C1 segment of cervical spinal cord (tissue), 14 donors: ENCODE measurements around the gene PSPH.

ENCODE experiments used
- DNase-seq, 14 donors: peaks; one replicate each; lab custom pipeline; 2025; lab: John Stamatoyannopoulos, UW

The PSPH gene

DNA sequence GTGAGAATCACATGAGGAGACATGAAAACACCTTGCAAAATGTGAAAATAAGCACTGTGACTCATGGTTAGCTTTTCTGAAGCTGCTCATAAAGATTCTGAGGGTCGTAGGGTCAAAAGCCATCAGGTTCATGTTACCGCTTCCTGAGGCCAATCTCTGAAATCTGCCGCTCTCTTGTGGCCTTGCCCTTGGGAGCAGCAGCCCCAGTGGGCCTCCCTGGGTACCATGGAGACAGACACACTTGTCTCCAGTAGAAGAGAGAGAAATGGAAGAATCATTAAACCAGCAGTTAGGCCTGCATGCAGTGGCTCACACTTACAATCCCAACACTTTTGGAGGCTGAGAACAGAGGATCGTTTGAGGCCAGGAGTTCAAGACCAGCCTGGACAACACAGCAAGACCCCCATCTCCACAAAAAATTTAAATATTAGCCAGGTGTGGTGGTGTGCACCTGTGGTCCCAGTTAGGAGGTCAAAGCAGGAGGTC is 44.0 kb downstream of the PSPH start:
- no peak for DNase-seq

DNA sequence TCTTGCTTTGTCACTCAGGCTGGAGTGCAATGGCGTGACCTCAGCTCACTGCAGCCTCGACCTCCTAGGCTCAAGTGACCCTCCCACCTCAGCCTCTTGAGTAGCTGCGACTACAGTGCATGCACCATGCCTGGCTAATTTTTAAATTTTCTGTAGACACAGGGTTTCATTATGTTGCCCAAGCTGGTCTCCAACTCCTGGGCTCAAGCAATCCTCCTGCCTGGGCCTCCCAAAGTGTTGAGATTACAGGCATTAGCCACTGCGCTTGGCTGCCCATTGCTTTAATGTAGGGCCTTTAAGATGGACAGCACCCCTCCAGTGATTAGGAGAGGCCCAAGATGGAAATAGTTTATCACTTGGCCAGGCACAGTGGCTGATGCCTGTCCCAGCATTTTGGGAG is 47.5 kb downstream of the PSPH start:
- DNase-seq = no peak

DNA sequence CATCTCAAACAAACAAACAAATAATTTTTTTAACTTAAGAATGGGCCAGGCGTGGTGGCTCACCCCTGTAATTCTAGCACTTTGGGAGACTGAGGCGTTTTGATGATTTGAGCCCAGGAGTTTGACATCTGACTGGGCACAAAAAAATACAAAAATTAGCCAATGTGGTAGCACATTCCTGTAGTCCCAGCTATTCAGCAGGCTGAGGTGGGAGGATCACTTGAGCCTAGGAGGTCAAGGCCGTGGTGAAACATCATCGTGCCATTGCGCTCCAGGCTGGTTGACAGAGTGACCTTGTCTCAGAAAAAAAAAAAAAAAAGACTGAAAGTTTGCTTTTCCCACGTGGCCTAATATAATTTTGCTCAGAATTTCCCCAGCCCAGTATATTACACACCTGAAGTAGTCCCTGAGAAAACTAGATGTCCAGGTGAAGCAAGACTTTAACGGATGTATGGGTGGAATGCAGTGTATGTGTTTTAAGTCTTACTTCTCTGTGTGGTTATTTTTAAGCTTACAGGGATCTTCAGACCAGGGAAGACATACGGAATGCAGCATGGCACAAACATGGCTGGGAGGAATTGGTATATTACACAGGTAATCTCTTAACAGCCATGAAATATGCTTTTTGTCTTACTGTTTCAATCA is 54.3 kb downstream of the PSPH start:
- DNase-seq = no peak

DNA sequence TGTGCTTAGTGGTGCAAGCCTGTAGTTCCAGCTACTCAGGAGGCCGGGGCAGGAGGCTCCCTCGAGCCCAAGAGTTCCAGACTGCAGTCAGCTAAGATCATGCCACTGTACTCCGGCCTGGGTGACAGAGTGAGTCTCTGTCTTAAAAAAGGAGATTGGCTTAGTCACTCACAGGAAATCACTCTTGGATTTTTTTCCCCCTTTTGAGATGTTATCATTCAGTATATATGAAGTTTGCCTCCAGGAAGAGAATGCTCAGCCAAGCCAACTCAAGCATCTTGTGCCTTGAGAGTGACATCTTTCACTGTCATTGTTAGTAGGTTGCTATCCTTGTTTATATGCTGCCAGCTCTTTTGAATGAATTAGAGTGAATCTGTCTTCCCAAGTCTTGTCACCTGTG is 58.9 kb downstream of the PSPH start:
- DNase-seq = no peak

DNA sequence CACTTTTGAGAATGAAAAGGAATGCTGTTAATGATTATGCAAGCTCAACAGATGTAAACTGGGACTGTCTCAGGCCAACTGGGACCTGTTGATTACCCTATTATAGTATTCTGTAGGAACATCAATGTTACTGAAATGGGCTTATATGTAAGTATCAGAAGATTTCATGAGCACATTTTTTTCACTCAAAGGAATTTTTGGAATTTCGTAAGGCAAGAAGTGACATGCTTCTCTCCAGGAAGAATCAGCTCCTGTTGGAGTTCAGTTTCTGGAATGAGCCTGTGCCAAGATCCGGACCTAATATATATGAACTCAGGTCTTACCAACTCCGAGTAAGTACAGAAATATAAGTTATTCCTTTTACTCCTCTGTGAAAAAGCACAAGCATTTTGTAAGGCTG is 67.7 kb downstream of the PSPH start:
- no peak for DNase-seq

DNA sequence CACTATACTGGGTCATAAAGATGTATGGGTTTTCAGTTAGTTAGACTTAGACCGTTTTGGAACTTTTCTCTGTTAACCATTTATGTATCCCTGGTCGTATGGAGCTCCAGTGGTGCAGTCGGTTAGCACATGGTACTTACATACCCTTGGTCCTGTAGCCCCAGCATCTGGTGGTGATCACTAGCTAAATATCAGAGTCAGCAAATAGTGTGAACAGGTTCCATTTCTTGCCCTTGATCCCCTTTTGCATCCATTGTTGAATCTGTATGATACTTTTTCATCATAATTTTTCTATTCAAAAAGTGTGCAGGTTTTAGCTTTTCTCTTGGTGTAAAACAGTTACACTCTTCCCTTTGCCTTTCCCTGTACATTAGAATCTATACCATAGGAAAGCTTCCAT is 71.0 kb downstream of the PSPH start:
- no peak for DNase-seq

DNA sequence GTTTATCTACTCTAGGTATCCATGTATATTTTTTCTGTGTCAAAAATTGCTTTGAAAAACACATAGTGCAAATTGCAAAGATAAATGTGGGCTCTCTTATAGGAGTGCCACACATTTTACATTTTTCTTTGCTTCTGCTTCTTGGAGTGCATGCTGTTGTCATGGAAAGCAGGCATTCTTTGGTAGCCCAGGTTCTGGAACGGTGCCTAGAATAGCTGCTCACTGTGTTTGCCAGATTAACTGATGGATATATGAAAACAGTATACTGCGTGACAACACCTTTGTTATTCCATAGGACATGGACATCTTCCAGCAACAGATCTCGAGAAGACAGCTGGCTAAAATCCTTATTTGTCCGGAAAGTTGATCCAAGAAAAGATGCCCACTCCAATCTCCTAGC is 73.4 kb downstream of the PSPH start:
- DNase-seq = peak in 1 of 14 donors; percentile 14

DNA sequence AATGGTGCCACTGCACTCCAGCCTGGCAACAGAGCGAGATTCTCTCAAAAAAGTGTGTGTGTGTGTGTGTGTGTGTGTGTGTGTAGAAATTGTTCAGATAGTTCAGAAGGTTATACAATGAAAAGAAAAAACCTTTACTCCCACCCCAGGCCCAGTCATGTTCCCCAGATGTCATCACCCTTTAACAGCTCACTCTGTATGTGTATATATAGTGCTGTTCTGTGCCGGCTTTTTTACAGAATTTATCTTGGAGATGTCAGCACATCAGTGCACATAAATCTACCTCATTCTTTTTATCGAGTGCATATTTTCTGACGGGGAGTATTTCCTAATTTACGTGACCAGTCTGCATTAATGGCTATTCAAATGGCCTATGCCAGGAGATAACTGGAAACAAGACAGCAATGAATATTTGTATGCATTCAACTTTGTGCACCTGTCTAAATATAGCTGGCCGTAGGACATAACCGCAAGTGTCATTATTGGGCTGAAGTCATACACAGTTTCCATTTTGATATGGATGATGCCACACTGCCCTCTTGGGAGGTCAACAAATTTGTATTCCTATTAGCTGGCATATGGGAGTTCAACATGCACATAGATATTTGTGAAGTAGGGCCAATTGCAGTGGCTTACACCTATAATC is 75.1 kb downstream of the PSPH start:
- DNase-seq = no peak

DNA sequence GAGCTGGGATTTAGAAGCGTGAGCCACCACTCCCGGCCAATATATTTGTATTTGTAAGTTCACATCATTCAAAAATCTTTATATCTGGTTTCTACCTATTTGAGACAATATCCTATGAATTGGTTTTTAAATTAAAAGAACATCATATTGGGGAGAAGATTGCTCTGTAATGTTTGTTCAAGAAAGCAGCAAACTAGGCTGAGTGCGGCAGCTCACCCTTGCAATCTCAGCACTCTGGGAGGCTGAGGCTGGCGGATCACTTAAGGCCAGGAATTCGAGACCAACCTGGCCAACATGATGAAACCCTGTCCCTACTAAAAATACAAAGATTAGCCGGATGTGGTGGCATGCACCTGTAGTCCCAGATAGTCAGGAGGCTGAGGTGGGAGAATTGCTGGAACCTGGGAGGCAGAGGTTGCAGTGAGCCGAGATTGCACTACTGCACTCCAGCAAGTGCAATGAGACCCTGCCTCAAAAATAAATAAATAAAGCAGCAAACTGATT is 77.4 kb downstream of the PSPH start:
- no peak for DNase-seq

DNA sequence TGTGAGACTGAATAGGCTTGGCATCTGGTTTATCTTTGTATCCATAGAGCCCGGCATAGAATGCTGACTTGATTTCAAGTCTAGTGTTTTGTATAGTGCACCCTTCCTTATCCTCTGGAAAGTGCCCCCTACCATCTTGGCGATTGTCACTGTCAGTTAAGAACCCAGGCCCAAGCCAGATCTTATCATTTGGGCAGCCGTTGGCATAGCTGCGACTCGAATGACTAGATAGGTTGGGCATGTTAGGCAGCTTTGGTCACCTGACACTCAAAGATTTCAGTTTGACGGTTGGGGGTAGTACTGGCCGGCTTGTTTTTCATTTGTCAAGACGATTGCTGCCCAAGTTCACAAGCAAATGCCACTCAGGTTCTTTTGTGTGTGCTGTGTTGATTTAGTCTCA is 80.3 kb downstream of the PSPH start:
- DNase-seq = no peak

DNA sequence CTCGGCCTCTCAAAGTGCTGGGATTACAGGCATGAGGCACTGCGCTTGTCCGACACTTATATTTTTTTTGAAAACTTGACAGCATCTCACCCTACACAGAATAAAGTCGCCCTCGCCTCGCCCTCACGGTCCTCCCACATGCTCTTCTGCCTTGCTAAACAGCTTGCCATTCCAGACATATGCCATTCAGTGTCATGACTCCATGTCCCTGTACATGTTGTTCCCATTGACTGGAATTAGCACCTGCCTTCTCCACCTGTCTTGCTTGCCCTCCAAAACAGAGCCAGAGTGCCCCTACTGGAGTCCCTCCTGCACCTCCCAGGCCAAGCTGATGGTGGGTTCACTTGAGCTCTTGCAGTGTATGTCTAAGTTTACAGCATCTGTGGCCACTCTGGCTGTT is 80.7 kb downstream of the PSPH start:
- peak in 1 of 14 donors; percentile 2 for DNase-seq

DNA sequence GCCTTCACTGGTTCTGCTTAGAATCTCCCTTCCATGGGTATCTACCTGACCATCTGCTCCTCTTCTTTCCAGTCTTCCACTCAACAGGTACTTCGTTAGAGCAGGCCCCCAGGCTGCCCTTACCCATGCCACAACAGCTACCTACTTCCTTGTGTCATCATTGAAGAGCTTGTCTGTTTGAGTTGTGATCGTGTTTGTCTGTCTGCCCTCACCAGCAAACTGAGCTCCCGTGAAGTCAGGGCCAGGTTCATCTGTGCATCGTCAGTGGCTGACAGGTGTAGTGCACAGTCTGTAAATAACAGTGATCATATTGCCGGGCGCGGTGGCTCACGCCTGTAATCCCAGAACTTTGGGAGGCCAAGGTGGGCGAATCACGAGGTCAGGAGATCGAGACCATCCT is 81.9 kb downstream of the PSPH start:
- DNase-seq = no peak

DNA sequence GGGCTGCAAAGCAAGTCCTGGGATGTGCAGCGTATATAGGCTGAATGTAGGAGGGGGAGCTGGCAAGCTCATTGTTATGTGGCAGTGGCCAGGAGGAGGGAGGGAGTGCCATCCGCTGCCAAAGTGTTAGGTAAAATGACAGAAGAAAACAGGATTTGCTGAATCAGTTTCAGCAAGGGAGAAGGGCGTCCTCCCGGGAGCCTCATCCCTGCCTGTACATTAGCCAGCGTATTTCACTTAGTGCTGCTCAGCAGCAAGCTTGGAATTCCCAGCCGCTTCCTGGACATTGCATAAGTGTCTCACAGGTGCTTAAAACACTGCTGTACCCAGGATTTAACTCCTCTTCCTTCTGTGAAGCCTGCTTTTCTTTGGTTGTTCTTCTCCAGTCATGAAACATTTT is 84.4 kb downstream of the PSPH start:
- DNase-seq = peak in 1 of 14 donors; percentile 50

DNA sequence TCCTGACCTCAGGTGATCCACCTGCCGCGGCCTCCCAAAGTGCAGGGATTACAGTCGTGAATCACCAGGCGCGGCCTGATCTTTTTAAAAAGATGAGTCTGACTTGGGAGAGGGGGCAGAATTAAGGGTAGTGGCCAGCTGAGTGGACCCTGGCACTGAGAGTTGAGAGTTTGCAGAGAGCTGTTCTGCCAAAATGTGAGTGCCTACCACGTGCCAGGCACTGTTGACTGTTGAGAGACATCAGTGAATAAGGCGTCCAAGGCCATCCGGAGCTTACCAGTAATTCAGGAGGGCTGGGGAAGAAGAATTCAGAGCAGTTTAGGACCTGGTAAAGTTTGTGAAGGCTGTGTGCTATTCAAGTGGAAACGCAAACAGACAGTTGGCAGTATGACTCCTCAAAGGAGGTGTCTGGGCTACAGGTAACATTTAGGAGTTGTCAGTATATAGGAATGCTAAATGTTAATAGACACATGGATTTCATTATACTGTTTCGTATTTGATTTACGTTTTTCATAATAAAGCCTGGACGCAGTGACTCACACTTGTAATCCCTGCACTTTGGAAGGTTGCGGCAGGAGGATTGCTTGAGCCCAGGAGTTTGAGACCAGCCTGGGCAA is 85.3 kb downstream of the PSPH start:
- DNase-seq = peak in 7 of 14 donors; percentile 3 to 53 (median 19)

DNA sequence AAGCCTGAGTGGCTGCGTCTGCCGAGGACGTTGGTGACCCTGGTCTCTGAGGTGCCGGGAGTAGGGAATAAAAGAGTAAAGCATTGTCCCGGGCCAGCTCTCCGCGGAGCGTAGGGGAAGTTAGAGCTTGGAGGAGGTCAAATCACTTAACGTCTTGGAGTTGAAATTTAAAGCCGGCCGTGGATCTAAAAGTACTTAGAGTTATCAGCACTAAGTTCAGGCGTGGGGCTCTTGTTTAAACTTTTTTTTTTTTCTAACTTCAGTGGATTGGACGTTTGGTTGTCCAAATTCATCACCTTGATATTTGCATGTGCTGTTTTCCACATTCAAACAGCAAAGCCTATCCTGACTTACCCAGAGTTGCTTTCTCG is 86.2 kb downstream of the PSPH start:
- DNase-seq = no peak

DNA sequence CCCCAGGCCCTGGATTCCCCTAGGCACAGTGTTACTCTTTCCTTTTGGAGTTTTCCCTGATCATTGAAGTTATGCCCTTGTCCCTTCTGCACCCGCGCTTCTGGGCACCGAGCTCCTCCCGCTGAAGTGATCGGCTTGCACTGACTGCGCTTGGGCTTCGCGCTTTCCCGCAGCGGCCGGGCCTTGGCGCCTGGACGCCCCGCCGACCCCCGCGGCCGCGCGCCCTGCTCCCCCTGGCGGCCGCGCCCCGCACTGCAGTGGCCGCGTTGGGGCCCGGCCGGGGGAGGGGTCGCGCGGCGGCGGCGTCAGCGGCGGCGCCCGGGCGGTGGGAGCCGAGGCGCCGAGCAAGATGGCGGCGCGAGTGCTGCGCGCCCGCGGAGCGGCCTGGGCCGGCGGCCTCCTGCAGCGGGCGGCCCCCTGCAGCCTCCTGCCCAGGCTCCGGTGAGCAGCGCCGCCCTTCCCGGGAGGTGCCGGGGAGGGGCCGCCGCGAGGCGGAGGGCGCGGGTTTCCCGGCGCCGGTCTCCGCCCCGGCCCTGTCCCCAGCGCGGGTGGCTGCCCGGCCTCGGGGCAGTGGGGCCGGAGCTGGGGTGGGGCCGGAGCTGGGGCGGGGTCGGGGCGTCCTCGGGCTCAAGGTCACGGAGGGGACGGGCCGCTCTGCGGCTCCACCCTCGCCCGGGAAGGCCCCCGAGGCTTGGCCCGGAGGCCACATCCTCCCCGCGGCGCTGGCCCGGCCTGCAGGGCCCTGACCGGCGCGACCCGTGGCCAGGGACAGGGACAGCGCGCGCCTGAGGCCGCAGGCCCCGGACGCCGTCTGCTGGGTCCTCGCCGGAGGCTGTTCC is 86.8 kb downstream of the PSPH start, which contains the start of gene NIPSNAP2:
TSS of gene NIPSNAP2 (plus strand) at position 325 of the 839 bp plus-strand sequence. CDS start at position 350, 25 bp downstream.
- peak in 13 of 14 donors; percentile 25 to 86 (median 59) for DNase-seq

DNA sequence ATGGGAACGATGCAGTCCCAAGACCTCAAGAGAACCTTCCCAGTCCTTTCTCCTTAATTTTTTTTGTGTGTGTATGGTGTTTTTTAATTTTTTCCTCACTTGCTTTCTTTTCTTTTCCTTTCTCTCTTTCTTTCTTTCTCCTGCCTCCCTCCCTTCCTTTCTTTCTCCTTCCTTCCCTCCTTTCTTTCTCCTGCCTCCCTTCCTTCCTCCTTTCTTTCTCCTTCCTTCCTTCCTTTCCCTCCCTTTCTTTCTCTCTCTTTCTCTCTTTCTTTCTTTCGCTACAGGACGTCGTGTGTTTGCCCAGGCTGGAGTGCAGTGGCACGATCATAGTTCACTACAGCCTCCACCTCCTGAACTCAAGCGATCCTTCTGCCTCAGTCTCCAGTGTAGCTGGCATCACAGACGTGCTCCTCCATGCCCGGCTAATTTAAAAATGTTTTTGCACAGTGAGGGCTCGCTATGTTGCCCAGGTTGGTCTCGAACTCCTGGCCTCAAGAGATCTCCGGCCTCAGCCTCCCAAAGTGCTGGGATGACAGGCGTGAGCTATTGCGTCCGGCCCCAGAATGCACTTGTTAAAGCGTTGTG is 87.6 kb downstream of the PSPH start:
- DNase-seq = no peak

DNA sequence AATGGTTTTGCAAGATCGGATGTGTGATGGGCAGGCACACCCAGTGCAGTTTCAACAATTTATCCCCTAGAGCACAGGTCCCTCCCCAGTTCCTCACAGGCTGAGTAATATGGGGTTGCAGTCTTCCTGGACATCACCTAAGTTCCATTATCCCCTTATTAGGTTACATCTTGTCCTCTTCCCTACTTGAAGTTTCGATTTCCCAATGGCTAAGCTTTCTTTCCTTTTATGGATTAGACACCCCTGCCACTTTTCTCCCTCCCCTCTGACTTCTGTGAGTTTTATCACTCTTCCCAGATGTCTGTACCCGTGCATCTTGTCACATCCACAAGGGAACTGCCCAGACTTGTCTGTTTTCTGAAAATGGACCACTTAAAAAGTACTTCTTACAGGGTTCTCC is 89.2 kb downstream of the PSPH start:
- no peak for DNase-seq
